GM12891 (cell line): ENCODE results near the gene CMSS1.
A peak's percentile ranks its signal among the peaks of the same experiment; 100 is the strongest.
"Not testable (repeated sequence)": the region's sequence is repeated elsewhere in the genome, so short reads cannot be mapped to it uniquely, and the experiment has no call there.

ENCODE experiments used
- DNase-seq: peaks from one replicate; pipeline ENCODE4 v3.0.0; 2011; ENCODE audit warnings: low spot score; ENCODE audit not compliant: insufficient read length
- FAIRE-seq: peaks from 2 replicates; lab custom pipeline; 2011; peaks lifted over from hg19 to GRCh38; lab: Jason Lieb, UNC
- PAX5 ChIP-seq: IDR thresholded peaks from 2 replicates; pipeline ENCODE4 v1.6.1; 2011; ENCODE audit warnings: low read length, moderate library complexity, mild to moderate bottlenecking; ENCODE audit not compliant: insufficient read depth, severe bottlenecking
- POLR2A ChIP-seq: IDR thresholded peaks from 2 replicates; pipeline ENCODE4 v1.6.1; 2011; ENCODE audit warnings: low read depth, low read length, control low read depth
- POLR2AphosphoS5 ChIP-seq: IDR thresholded peaks from 2 replicates; pipeline ENCODE4 v1.6.1; 2011; ENCODE audit warnings: low read depth, low read length, control low read depth
- POU2F2 ChIP-seq: IDR thresholded peaks from 2 replicates; pipeline ENCODE4 v1.6.1; 2011; ENCODE audit warnings: low read depth, mild to moderate bottlenecking, control low read depth, low read length, moderate library complexity
- SPI1 ChIP-seq: IDR thresholded peaks from 2 replicates; pipeline ENCODE4 v1.6.1; 2011; ENCODE audit warnings: low read depth, low read length, control low read depth
- TAF1 ChIP-seq: IDR thresholded peaks from 2 replicates; pipeline ENCODE4 v1.6.1; 2011; ENCODE audit warnings: low read depth, low read length, control low read depth

Gene CMSS1

DNA sequence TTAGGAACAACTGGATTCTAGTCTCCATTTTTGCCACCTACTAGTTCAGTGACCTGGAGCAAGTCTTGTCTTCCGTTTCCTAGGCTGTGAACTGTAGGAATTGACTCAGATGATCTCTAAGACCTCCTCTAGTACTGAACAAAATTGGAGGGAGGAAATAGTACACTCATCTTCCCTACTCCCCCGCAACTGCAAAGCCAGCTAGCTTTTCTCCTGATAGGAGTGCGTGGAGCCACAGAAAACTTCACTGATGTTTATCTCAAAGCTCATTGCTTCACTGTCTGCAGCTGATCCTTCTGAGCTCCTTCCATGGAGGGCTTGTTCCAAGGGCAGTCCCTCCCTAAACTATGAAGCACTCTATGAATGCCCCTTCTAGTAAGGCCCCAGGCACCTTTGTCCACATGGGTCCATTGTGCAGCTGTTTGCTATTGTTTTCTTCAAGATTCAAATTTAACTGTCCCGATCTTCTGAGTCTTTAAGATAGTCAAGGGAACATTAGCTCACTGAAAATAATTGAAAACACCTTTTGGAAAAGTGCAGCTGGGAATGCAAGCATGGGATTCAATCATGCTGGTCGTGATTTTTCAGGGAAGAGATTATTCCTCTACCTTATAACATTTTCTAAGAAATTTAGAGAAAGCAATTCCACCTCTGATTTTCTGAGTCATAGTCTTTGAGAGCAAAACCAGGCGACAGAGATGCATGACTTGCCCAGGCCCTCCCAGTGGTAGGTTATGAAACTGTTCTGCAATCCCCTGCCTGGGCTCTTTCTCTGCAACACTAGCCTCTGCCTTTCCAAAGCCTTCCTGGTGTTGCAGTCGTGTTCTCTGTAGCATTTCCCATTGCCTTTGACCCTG, 272.4 kb downstream of the CMSS1 start:
- no peak for DNase-seq
- TF ChIP-seq POLR2AphosphoS5 (no peak), POLR2A (no peak), TAF1 (no peak), PAX5 (no peak), SPI1 (no peak), POU2F2 (no peak)

DNA sequence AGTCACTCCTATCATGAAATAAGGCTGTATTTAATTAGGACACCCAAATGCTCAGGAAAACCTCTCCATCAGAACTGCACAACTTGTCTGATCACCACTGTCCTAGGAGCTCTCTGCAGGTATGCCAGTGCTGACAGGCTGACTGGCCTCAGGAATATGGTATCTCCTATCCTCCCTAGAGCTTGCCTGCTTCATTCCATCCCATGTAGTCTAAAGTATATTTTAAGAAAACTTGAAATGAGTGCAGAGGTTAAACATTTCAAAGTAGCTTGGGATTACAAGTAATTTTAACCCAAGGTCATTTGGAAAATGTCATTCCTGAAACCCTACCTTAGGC, 273.0 kb downstream of the CMSS1 start:
- DNase-seq = no peak
- TF ChIP-seq POLR2AphosphoS5 (no peak), TAF1 (no peak), SPI1 (no peak), POLR2A (no peak), POU2F2 (no peak)
- FAIRE-seq = peak; percentile 50

More for the DNA sequence above, 272.4 kb downstream of the CMSS1 start:
- no peak for FAIRE-seq

DNA sequence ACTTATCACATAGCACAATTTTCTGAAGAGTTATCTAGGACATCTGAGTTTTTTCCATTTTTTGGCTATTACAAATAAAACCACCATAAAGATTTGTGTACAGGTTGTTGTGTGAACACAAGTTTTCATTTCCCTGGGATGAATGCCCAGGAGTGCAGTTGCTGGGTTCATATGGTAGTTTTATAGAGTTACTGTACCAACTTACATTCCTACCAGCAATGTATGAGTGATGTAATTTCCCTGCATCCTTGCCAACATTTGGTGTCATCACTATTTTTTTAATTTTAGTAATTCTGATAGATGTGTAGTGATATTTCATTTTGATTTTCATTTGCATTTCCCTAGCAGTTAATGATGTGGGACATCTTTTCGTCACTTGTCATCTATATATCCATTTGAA, 276.2 kb downstream of the CMSS1 start:
- FAIRE-seq (no peak), DNase-seq (no peak)
- TF ChIP-seq TAF1 = no peak
- no peak for TF ChIP-seq POLR2AphosphoS5
- no peak for TF ChIP-seq SPI1
- no peak for TF ChIP-seq POLR2A
- no peak for TF ChIP-seq POU2F2
- TF ChIP-seq PAX5 = no peak

DNA sequence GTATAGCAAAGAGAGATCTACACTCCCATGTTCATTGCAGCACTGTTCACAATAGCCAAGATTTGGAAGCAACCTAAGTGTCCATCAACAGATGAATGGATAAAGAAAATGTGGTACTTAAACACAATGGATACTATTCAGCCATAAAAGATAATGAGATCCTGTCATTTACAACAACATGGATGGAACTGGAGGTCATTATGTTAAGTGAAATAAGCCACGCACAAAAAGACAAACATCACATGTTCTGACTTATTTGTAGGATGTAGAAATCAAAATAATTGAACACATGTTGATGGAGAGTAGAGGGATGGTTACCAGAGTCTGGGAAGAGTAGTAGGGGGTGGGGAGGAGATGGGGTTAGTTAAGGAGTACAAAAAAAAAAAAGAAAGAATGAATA, 278.6 kb downstream of the CMSS1 start:
- not testable (repeated sequence) for DNase-seq, FAIRE-seq

DNA sequence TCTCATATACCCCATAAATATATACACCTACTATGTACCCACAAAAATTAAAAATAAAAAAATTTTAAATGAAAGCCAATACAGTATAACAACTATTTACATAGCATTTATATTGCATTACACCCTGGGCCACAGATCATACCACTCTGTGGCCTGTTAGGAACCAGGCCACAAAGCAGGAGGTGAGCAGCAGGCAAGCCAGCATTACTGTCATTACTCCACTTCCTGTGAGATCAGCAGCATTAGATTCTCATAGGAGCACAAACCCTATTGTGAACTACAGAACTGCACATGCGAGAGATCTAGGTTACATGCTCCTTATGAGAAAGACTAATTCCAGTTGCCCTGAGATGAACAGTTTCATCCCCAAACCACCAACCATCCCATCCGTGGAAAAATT, 279.2 kb downstream of the CMSS1 start:
- no peak for DNase-seq
- FAIRE-seq = peak; percentile 67
- no peak for TF ChIP-seq TAF1
- TF ChIP-seq PAX5 = no peak
- TF ChIP-seq SPI1 = no peak
- TF ChIP-seq POU2F2 = no peak
- no peak for TF ChIP-seq POLR2AphosphoS5
- TF ChIP-seq POLR2A = no peak

DNA sequence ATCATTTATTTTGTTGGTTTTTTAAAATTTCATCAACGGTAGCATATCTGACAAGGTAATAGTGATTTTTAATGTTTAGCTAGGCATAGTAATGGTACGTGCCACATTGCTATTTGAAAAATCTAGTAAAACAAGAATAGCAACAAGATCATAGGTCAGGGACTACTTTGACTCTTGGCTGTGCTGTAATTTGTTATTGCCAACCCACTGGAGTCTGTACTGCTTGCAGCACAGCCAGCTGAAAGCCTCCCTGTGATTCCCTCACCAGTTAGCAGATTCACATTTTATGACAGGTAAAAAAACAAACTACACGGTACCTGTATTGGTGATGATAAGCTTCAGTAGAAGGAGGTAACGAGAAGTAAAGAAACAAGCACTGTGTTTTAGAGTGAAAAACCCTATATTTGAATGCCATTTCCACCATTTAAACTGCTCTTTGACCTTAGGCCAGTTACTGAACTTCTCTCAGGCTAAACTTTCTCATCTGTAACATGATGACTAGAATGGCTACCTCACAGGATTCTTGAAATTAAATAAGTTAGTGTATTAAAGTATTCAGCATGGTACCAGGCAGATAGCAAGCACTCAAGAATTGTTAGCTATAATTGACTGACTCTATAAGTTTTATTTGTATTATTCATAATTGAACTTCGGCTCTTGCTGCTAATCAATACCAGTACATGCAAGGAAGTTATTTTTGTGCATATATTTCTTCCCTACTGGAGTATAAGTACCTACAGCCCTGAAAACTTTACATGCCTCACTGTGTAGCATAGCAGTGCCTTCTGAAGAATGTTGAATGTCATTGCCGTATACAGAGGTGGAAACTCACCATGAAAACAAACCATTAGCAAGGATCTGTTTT, 280.5 kb downstream of the CMSS1 start:
- DNase-seq (no peak), FAIRE-seq (no peak)
- TF ChIP-seq TAF1 = no peak
- no peak for TF ChIP-seq SPI1
- no peak for TF ChIP-seq POU2F2
- no peak for TF ChIP-seq POLR2A
- no peak for TF ChIP-seq PAX5
- TF ChIP-seq POLR2AphosphoS5 = no peak

DNA sequence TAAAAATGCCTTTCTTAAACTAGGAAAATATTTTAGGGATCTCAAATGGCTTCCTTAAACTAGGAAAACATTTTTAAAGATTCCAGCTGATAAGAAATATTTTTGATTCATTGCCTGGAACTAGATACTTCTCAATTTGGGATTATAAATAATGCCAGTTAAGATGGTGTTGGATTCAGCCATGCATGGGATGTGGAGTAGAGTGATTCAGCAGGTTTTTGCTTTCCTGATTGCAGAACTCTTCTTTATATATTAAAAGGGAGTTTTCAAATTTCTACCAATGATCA, 281.1 kb downstream of the CMSS1 start:
- TF ChIP-seq SPI1 = no peak
- no peak for TF ChIP-seq POU2F2
- no peak for TF ChIP-seq TAF1
- TF ChIP-seq POLR2AphosphoS5 = no peak
- TF ChIP-seq PAX5 = no peak
- TF ChIP-seq POLR2A = no peak
- no peak for FAIRE-seq
- DNase-seq = no peak

DNA sequence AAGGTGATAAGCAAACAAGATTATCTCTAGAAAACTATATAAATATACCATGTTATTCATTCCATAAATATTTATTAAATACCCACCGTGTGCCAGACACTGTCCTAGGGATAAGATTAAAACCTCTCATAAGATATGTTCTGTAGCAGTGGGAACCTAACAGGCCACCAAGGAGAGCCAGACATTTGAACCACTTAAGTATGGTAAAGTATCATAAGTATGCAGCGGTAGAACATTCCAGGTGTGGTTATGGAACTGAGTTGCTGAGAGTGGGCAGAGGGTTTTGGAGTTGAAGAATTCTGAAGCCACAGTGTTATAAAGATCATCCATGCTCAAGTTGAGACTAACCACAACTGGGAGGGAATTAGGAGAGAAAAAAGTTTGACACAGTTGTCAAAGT, 282.0 kb downstream of the CMSS1 start:
- TF ChIP-seq PAX5 (no peak), POU2F2 (no peak), SPI1 (no peak), POLR2AphosphoS5 (no peak), POLR2A (no peak), TAF1 (no peak)
- FAIRE-seq (no peak), DNase-seq (no peak)

DNA sequence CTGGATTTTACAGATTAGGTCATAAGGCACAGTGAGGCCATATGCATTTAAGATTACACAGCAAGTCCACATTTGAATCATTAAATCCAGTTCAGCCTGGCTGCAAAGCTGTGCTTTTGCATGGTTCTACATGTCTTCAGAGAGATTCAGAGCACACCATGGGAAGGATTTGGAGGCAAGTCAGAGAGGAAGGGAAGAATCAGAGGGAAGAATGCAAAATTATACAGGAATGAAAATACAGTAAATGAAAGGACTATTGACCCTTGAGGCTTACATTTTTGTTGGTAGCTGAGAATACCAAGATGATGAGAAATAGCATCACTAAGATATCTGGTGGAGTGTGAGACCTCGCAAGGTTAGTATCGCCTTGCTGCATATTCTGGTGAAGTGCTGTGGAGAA, 282.8 kb downstream of the CMSS1 start:
- DNase-seq (no peak), FAIRE-seq (peak; percentile 59)
- TF ChIP-seq POU2F2 = no peak
- TF ChIP-seq POLR2AphosphoS5 = no peak
- TF ChIP-seq PAX5 = no peak

DNA sequence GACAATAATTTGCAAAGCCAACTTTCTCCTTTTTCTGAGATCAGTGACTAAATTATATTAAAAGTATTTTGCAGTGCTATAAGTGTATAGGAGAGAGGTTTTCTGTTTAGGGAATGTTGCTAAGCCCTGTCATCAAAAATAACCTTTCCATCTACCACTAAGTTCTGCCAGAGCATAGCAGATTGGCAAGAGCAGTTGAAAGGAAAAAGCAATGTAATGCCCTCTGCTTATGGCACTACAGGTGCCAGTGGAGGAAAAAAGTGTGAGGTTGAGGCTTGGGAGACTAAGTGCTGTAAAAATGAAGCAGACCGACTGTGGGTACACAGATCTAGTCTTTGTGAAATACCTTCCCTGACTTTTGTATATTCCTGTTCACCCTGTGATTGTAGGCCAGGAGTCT, 285.1 kb downstream of the CMSS1 start:
- DNase-seq = no peak
- peak; percentile 9 for FAIRE-seq
- TF ChIP-seq POLR2AphosphoS5 (no peak), POLR2A (no peak), SPI1 (no peak), PAX5 (no peak), TAF1 (no peak), POU2F2 (no peak)
